ENCODE results near the gene GRAMD2A.

Gene GRAMD2A

GRCh38 chr15:72197460-72198355 is at the start of gene GRAMD2A:
TSS of gene GRAMD2A (minus strand) at chr15:72197787.
- no peak for DNase-seq

GRCh38 chr15:72242775-72243370 is 45.3 kb upstream of the GRAMD2A start:
- no peak for DNase-seq

- DNase-seq = no peak
Observed at GRCh38 chr15:72239652-72240051, 42.1 kb upstream of the GRAMD2A start.

- DNase-seq = no peak
Observed at GRCh38 chr15:72238586-72238985, 41.0 kb upstream of the GRAMD2A start.

- no peak for DNase-seq
Observed at GRCh38 chr15:72237853-72238224, 40.3 kb upstream of the GRAMD2A start.

- DNase-seq = peak; percentile 64
Observed at GRCh38 chr15:72237029-72237852, 39.7 kb upstream of the GRAMD2A start.

GRCh38 chr15:72236381-72237003 is 38.9 kb upstream of the GRAMD2A start:
- no peak for DNase-seq

GRCh38 chr15:72235298-72235697 is 37.7 kb upstream of the GRAMD2A start:
- DNase-seq = no peak

- DNase-seq = no peak
Observed at GRCh38 chr15:72233769-72234168, 36.2 kb upstream of the GRAMD2A start.

GRCh38 chr15:72231833-72232478 is 34.4 kb upstream of the GRAMD2A start:
- peak; percentile 57 for DNase-seq

- peak; percentile 91 for DNase-seq
Observed at GRCh38 chr15:72231066-72231832, 33.7 kb upstream of the GRAMD2A start, which contains the start of gene PKM. TSS of gene PKM (minus strand) at chr15:72231190. CDS start at chr15:72219097, 12,093 bp downstream.

GRCh38 chr15:72230197-72231065 is 32.8 kb upstream of the GRAMD2A start:
- peak; percentile 72 for DNase-seq

GRCh38 chr15:72229947-72230196 is 32.3 kb upstream of the GRAMD2A start:
- DNase-seq = no peak

GRCh38 chr15:72229076-72229946 is 31.7 kb upstream of the GRAMD2A start:
- DNase-seq = peak; percentile 31

GRCh38 chr15:72227720-72228119 is 30.1 kb upstream of the GRAMD2A start:
- peak; percentile 19 for DNase-seq

GRCh38 chr15:72227192-72227586 is 29.6 kb upstream of the GRAMD2A start:
- DNase-seq = peak; percentile 7

- no peak for DNase-seq
Observed at GRCh38 chr15:72223278-72223677, 25.7 kb upstream of the GRAMD2A start.

GRCh38 chr15:72222393-72222792 is 24.8 kb upstream of the GRAMD2A start:
- DNase-seq = peak; percentile 22

- no peak for DNase-seq
Observed at GRCh38 chr15:72220687-72221086, 23.1 kb upstream of the GRAMD2A start.

GRCh38 chr15:72217216-72217615 is 19.6 kb upstream of the GRAMD2A start:
- no peak for DNase-seq

All from CD4-positive, alpha-beta T cell treated with Interferon gamma for 1 hour (primary cell).